ES-I3 (cell line): ENCODE measurements around the gene COQ10B.
"Not testable (repeated sequence)": the region's sequence is repeated elsewhere in the genome, so short reads cannot be mapped to it uniquely, and the experiment has no call there.

Experiments used
- H3K36me3 ChIP-seq: 2 replicates; pipeline ENCODE4 v1.6.1; 2013; ENCODE audit warnings: mild to moderate bottlenecking, low read length, control low read depth, moderate library complexity; ENCODE audit not compliant: insufficient read depth
- H3K4me1 ChIP-seq: 2 replicates; pipeline ENCODE4 v1.6.1; 2013; ENCODE audit warnings: mild to moderate bottlenecking, control low read depth, low read length; ENCODE audit not compliant: insufficient read depth
- H3K9ac ChIP-seq: 2 replicates; pipeline ENCODE4 v1.6.1; 2013; ENCODE audit warnings: low read depth, mild to moderate bottlenecking, low read length, moderate library complexity
- H3K9me3 ChIP-seq: 2 replicates; pipeline ENCODE4 v1.6.1; 2013; ENCODE audit warnings: mild to moderate bottlenecking, low read length, moderate library complexity; ENCODE audit not compliant: control insufficient read depth, insufficient read depth

The COQ10B gene

DNA sequence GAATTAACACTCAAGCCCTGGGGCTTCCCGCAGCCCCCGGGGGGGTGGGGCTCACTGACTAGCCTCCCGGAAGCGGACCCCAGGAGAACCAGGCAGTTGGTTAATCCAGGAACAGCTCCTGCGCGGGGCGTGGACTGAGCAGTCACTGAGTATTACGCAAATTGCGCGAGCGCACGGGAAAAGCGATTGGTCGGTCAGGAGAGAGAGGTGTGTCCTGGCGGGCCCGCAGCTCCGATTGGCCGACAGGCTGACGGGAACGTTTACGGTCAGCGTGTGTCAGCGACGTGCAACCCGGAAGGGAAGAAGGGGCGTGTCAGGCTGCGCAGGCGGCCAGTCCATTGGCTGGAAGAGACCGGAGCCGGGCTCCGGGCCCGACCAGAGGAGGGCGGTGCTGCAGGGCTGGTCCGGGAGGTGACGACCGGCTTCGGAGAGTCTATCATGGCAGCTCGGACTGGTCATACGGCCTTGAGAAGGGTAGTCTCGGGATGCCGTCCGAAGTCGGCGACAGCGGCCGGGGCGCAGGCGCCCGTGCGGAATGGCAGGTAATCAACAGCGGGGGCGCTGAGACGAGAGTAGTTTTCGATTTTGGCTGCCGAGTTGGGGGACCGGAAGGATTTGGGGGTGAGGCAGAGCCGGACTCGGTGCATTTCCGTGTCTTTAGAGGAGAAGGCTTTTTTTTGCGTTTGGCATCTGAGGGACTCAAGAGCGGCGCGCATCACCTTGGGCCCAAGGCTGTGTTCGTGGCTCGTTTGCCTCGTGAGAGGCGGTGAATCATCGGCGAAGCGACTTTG is at the start of gene COQ10B:
Gene COQ10B (plus strand): TSS at position 430 of the 791 bp plus-strand sequence. CDS start 9 bp downstream, at position 439.
- Histone ChIP-seq H3K9ac (peak within 1 kb of the TSS; percentile 85), H3K4me1 (peaks cover 4% of the 10 kb centered on the region; the same call in 1 of the 2 replicates)

DNA sequence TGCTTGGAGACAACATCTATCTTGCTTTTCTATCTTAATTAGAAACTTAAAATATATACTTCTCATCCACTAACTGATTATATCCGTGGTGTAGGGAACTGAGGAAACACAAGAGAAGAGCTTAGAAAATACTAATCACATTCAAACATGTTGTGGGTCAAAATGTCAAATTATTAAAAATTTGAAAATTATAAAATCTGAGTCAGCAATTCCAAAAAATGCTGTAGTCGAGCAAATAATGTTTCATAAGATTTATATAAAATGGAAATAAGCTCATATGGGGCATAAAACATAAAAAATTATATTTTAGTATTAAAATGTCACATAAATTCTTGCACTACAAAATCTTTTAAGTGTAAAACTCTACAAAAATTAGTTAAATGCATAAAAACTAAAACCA is 47.8 kb upstream of the COQ10B start:
- Histone ChIP-seq H3K36me3 (peaks cover 45% of the 10 kb centered on the region), H3K9ac (no peak overlapping the region), H3K4me1 (no peaks in the 10 kb centered on the region), H3K9me3 (no peaks in the 10 kb centered on the region)

More for the DNA sequence above, at the start of gene COQ10B:
- no peaks in the 10 kb centered on the region for H3K36me3 ChIP-seq
- no peaks in the 10 kb centered on the region for H3K9me3 ChIP-seq

GRCh38 chr2:197414039-197414438 is 39.3 kb upstream of the COQ10B start:
- H3K36me3 ChIP-seq = peaks cover 25% of the 10 kb centered on the region
- H3K4me1 ChIP-seq = no peaks in the 10 kb centered on the region
- no peaks in the 10 kb centered on the region for H3K9me3 ChIP-seq
- no peak overlapping the region for H3K9ac ChIP-seq

- Histone ChIP-seq H3K4me1 (no peaks in the 10 kb centered on the region), H3K9me3 (no peaks in the 10 kb centered on the region), H3K36me3 (peaks cover 28% of the 10 kb centered on the region), H3K9ac (no peak overlapping the region)
Measured at GRCh38 chr2:197414515-197414914, 38.8 kb upstream of the COQ10B start.

DNA sequence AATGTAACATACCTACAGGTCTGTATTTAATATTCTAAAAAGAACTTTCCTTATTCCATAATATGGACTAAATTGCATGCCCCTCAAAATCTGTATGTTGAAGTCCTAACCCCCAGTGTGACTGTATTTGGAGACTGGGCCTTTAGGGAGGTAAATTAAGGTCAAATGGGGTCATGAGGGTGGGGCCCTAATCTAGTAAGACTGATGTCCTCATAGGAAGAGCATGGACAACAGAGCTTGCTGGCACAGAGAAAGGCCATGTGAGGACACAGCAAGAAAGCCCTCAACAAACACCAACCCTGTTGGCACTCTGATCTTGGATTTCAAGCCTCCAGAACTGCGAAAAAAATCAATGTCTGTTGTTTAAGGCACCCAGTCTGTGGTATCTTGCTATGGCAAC is 37.1 kb upstream of the COQ10B start:
- Histone ChIP-seq H3K9ac (no peak overlapping the region), H3K36me3 (peaks cover 32% of the 10 kb centered on the region), H3K9me3 (no peaks in the 10 kb centered on the region), H3K4me1 (no peaks in the 10 kb centered on the region)

GRCh38 chr2:197419438-197419837 is 33.9 kb upstream of the COQ10B start:
- H3K4me1 ChIP-seq = no peaks in the 10 kb centered on the region
- no peak overlapping the region for H3K9ac ChIP-seq
- H3K36me3 ChIP-seq = peaks cover 43% of the 10 kb centered on the region
- no peaks in the 10 kb centered on the region for H3K9me3 ChIP-seq

GRCh38 chr2:197423307-197423706 is 30.0 kb upstream of the COQ10B start:
- no peak overlapping the region for H3K9ac ChIP-seq
- H3K36me3 ChIP-seq = peaks cover 30% of the 10 kb centered on the region
- no peaks in the 10 kb centered on the region for H3K9me3 ChIP-seq
- H3K4me1 ChIP-seq = no peaks in the 10 kb centered on the region

GRCh38 chr2:197425550-197425949 is 27.8 kb upstream of the COQ10B start:
- no peaks in the 10 kb centered on the region for H3K9me3 ChIP-seq
- peaks cover 20% of the 10 kb centered on the region for H3K36me3 ChIP-seq
- H3K4me1 ChIP-seq = no peaks in the 10 kb centered on the region
- no peak overlapping the region for H3K9ac ChIP-seq

GRCh38 chr2:197426723-197427603 is 26.4 kb upstream of the COQ10B start:
- H3K4me1 ChIP-seq = no peaks in the 10 kb centered on the region
- no peak overlapping the region for H3K9ac ChIP-seq
- H3K36me3 ChIP-seq = peaks cover 14% of the 10 kb centered on the region
- no peaks in the 10 kb centered on the region for H3K9me3 ChIP-seq

DNA sequence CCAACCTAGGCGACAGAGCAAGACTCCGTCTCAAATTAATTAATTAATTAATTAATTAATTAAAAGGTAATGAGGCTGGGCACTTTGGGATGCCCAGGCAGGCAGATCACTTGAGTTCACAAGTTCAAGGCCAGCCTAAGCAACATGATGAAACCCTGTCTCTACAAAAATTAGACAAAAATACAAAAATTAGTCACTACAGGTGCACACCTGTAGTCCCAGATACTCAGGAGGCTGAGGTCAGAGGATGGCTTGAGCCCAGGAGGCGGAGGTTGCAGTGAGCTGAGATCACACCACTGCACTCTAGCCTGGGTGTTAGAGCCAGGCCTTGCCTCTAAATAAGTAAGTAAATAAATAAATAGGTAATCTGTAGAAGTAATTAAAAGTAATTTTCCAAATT is 25.4 kb upstream of the COQ10B start:
- Histone ChIP-seq H3K9ac (no peak overlapping the region), H3K9me3 (no peaks in the 10 kb centered on the region), H3K4me1 (no peaks in the 10 kb centered on the region), H3K36me3 (peaks cover 5% of the 10 kb centered on the region)

- Histone ChIP-seq H3K9ac (no peak overlapping the region; the same call in 1 of the 2 replicates), H3K9me3 (no peaks in the 10 kb centered on the region), H3K36me3 (no peaks in the 10 kb centered on the region), H3K4me1 (no peaks in the 10 kb centered on the region)
Measured at GRCh38 chr2:197431858-197432257, 21.5 kb upstream of the COQ10B start.

GRCh38 chr2:197432527-197432926 is 20.8 kb upstream of the COQ10B start:
- not testable (repeated sequence) for H3K36me3 ChIP-seq, H3K4me1 ChIP-seq, H3K9me3 ChIP-seq, H3K9ac ChIP-seq

- H3K9me3 ChIP-seq = no peaks in the 10 kb centered on the region
- H3K4me1 ChIP-seq = no peaks in the 10 kb centered on the region
- no peaks in the 10 kb centered on the region for H3K36me3 ChIP-seq
- H3K9ac ChIP-seq = peak overlapping the region; percentile 95
Measured at GRCh38 chr2:197433780-197434438, 19.4 kb upstream of the COQ10B start.
